ENCODE data around the gene TCF7L2. TPM values are rescaled to one million over a fixed set of nuclear protein-coding genes. Genes with fewer than 3 reads are reported as not detected.

Gene TCF7L2
- total RNA-seq, 1 donor from 2014 or later = 109 TPM

DNA sequence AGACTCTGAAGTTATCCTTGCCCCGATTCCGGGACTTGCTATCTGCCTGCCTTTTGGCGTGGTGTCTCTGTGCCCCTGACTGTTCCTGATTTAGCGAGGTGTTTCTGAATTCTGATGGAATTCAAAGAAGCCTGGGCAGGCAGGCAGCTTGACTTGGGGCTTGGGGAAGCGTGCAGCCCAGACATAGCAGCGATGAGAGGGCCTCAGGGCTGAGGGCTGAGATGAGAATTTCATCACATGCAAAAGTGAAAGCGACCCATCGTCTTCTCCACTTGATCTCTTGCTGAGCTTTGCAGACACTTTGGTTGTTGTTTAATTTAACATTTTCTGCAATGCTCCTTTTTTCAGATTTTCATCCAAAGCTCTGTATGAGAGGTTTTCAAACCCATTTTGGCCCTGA lies 57.8 kb downstream of the TCF7L2 start:
- DNase-seq (ENCODE audit: low spot score, unreplicated experiment) = no peak
- Mint-ChIP-seq H3K27me3 (no peaks in the 10 kb centered on the region), H3K9me3 (ENCODE audit: low read depth) (no peaks in the 10 kb centered on the region), H3K4me1 (ENCODE audit: low read depth) (peaks cover 39% of the 10 kb centered on the region), H3K27ac (no peak overlapping the region), H3K4me3 (ENCODE audit: low read depth) (no peak overlapping the region), H3K36me3 (ENCODE audit: insufficient read depth) (peaks cover 17% of the 10 kb centered on the region)
- TF ChIP-seq, protein P1, sequence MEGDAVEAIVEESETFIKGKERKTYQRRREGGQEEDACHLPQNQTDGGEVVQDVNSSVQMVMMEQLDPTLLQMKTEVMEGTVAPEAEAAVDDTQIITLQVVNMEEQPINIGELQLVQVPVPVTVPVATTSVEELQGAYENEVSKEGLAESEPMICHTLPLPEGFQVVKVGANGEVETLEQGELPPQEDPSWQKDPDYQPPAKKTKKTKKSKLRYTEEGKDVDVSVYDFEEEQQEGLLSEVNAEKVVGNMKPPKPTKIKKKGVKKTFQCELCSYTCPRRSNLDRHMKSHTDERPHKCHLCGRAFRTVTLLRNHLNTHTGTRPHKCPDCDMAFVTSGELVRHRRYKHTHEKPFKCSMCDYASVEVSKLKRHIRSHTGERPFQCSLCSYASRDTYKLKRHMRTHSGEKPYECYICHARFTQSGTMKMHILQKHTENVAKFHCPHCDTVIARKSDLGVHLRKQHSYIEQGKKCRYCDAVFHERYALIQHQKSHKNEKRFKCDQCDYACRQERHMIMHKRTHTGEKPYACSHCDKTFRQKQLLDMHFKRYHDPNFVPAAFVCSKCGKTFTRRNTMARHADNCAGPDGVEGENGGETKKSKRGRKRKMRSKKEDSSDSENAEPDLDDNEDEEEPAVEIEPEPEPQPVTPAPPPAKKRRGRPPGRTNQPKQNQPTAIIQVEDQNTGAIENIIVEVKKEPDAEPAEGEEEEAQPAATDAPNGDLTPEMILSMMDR (IDR thresholded peaks at IDR 0.05; ENCODE audit: unreplicated experiment) = no peak

DNA sequence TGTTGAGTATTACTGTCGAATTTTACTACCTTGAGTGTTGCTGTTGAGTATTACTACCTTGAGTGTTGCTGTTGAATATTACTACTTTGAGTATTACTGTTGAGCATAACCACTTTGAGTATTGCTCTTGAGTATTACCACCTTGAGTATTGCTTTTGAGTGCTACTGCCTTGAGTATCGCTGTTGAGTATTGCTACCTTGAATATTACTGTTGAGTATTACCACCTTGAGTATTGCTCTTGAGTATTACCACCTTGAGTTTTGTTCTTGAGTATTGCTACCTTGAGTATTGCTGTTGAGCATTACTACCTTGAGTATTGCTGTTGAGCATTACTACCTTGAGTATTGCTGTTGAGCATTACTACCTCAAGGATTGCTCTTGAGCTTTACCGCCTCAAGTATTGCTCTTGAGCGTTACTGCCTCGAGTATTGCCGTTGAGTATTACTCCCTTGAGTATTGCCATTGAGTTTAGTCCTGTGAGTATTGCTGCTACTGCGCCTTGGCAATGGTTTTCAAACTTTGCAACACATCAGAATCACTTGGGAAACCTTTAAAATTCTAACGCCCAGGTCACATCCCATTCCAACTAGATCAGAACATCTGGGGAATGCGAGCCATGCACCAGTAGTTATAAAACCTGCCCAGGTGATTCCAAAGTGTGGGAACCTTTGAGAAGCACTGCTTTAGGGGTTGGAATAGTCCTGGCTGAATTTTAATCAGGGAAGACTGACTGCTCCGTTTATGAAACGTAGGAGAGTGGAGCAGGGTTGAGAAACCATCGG lies 61.7 kb downstream of the TCF7L2 start:
- DNase-seq (ENCODE audit: low spot score, unreplicated experiment) = no peak
- peaks cover 28% of the 10 kb centered on the region for H3K4me1 Mint-ChIP-seq (ENCODE audit: low read depth)
- H3K27ac Mint-ChIP-seq = peak overlapping the region; percentile 25
- no peaks in the 10 kb centered on the region for H3K27me3 Mint-ChIP-seq
- H3K9me3 Mint-ChIP-seq (ENCODE audit: low read depth) = no peaks in the 10 kb centered on the region
- TF ChIP-seq, protein P1 (IDR thresholded peaks at IDR 0.05; ENCODE audit: unreplicated experiment) = no peak
- no peak overlapping the region for H3K4me3 Mint-ChIP-seq (ENCODE audit: low read depth)
- peaks cover 11% of the 10 kb centered on the region for H3K36me3 Mint-ChIP-seq (ENCODE audit: insufficient read depth)

DNA sequence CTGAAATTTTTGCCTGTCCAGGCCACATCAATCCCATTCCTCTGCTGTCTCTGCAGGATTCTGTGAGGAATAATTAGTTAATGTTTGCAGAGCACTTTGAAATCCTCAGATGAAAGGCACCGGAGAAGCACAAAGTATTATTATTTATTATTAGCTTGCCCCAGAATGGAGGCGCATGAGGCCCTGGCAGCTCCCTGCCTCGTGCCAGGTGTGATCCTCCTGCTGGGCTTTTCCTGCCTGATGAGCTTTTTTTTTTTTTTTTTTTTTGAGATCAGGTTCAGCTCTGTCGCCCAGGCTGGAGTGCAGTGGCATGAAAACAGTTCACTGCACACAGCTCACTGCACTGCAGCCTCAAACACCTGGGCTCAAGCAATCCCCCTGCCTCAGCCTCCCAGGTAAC lies 65.2 kb downstream of the TCF7L2 start:
- no peak overlapping the region for H3K4me3 Mint-ChIP-seq (ENCODE audit: low read depth)
- no peak for DNase-seq (ENCODE audit: low spot score, unreplicated experiment)
- H3K27me3 Mint-ChIP-seq = no peaks in the 10 kb centered on the region
- peaks cover 55% of the 10 kb centered on the region for H3K4me1 Mint-ChIP-seq (ENCODE audit: low read depth)
- TF ChIP-seq, protein P1 (IDR thresholded peaks at IDR 0.05; ENCODE audit: unreplicated experiment) = no peak
- no peaks in the 10 kb centered on the region for H3K9me3 Mint-ChIP-seq (ENCODE audit: low read depth)
- H3K36me3 Mint-ChIP-seq (ENCODE audit: insufficient read depth) = peaks cover 2% of the 10 kb centered on the region
- H3K27ac Mint-ChIP-seq = no peak overlapping the region

DNA sequence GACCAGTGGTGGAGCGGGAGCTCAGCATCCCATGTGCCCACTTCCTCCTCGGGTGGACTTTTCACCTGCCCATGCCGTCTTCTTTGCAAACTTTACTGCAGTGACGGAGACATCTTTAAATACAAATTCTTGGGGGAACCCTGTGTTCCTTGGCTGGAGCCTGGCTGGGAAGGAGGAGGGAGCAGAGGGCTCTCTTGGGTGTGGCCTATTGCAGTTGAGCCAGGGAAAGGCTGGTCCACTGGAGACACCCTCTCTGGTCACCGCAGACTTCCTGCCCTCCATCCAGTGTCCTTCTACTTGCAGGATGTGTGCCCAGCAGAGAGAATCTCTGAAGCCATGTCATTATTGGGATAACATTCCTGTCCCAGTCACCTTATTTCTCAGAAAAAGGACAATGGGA lies 67.3 kb downstream of the TCF7L2 start:
- Mint-ChIP-seq H3K27ac (peak overlapping the region; percentile 70), H3K4me3 (ENCODE audit: low read depth) (no peak overlapping the region), H3K4me1 (ENCODE audit: low read depth) (peaks cover 70% of the 10 kb centered on the region), H3K9me3 (ENCODE audit: low read depth) (no peaks in the 10 kb centered on the region), H3K27me3 (no peaks in the 10 kb centered on the region), H3K36me3 (ENCODE audit: insufficient read depth) (no peaks in the 10 kb centered on the region)
- DNase-seq (ENCODE audit: low spot score, unreplicated experiment) = no peak
- TF ChIP-seq, protein P1 (IDR thresholded peaks at IDR 0.05; ENCODE audit: unreplicated experiment) = no peak

DNA sequence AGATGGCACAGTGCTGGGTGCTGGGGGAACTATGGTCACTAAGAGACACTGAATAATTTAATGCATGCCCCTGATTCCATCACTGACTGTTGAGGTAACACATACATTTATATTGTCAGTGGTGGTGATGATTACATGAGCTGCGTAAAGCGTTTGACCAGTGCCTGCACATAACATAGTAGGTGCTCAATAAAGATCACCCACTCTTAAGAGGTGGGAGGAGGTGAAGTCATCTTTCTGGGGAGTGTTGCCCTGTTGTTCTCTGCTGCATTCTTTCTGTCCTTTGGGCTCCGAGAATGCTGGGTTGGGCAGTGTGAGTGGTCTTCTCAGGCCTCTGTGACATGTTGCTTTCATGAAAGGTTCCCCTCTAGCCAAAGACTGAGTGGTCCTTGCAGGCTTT lies 68.0 kb downstream of the TCF7L2 start:
- Mint-ChIP-seq H3K4me1 (ENCODE audit: low read depth) (peaks cover 65% of the 10 kb centered on the region), H3K27me3 (no peaks in the 10 kb centered on the region), H3K27ac (peak overlapping the region; percentile 35), H3K4me3 (ENCODE audit: low read depth) (no peak overlapping the region), H3K9me3 (ENCODE audit: low read depth) (no peaks in the 10 kb centered on the region), H3K36me3 (ENCODE audit: insufficient read depth) (peaks cover under 1% of the 10 kb centered on the region)
- TF ChIP-seq, protein P1 (IDR thresholded peaks at IDR 0.05; ENCODE audit: unreplicated experiment) = no peak
- no peak for DNase-seq (ENCODE audit: low spot score, unreplicated experiment)
